Epithelial cell of prostate (primary cell): ENCODE measurements around the gene ILDR1.

Experiments used
- DNase-seq: peaks from one replicate; pipeline ENCODE4 v3.0.0-alpha.2; 2011; ENCODE audit warnings: low read depth, low spot score
- H3K27ac ChIP-seq: fragments of 450-650 bp; 2 replicates; pipeline ENCODE4 v1.5.1; 2017; ENCODE audit warnings: mild to moderate bottlenecking

ILDR1 gene

GRCh38 chr3:122021037-122021436 is 1.0 kb downstream of the ILDR1 start:
- DNase-seq: no peak
- H3K27ac ChIP-seq: no peak overlapping the region

DNA sequence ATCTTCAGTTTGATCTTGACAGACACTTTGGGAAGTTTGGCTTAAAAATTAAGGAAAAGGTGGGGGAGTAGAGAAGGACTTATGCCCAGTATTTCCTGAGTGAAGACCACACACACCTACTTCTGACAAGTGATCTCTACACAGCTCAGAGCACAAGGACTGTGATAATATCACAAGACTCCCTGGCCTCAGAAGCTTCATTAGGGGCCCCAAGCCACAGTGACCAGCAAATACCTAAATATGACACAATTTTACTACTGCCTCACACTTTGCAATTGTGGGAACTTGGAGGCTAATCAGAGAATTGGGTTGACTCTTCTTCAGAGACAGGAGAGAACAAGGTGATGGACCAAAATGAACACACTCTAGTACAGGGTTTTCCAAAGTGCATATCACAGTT is 2.6 kb downstream of the ILDR1 start:
- no peak for DNase-seq
- no peak overlapping the region for H3K27ac ChIP-seq

DNA sequence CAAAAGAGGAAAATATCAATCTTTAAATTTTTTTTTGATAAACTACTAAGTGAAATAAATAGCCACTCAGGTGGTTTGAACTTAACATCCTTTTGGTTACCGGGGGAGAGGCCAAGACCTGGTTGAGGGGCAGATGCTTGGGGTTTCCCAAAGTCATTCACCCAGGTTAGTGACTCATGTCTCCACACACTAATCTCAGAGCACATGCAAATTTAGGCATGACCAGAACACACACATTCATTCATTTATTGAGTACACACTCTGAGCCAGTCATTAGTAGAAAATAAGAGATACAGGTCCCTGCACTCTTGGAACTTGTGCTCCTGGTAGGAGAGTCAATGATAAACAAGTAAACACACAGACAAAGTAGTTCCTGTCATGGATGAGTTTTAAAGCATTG is 7.3 kb downstream of the ILDR1 start:
- H3K27ac ChIP-seq: no peak overlapping the region
- no peak for DNase-seq

DNA sequence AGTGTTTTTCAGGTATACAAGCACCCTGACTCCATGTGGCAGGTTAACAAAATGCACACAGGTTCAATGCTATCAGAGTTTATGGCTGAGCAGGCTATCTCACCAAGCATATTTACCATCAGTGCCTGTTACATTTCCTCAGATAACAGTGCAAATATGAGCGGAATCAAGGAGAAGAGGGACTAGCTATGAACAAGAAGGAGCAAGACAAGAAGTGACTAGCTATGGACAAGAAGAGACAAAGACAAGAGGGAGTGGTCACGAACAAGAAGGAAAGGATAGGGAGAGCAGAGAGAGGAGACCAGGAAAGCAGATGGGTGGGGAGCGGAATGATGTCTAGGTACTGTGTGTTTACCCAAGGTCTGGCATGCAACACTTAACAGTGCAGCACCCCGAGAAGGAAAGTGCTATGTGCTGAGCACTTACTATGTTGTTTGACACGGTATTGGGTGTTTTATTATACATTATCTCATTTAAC is 8.6 kb downstream of the ILDR1 start:
- no peak for DNase-seq
- H3K27ac ChIP-seq: peak overlapping the region; percentile 15

DNA sequence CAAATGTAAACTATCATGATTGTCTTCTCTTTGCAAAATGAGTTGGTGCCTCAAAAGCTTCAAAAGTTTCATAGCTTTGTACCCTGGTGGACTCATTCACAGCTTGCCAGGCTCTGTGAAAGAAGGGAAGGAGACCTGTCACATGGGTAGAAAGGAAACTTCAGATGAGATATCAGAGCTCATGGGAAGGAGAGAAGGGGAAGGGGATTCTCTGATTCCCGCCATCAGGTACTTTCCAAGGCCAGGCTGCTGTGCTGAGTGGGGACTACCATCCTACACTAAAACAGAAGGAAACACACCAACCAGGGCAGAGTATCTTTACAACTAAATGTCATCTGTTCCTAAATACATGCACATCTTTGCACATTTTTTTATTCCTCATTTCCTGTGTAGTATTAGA is 9.2 kb downstream of the ILDR1 start:
- DNase-seq: no peak
- peak overlapping the region; percentile 15 for H3K27ac ChIP-seq

GRCh38 chr3:122011396-122011795 is 10.7 kb downstream of the ILDR1 start:
- H3K27ac ChIP-seq: no peak overlapping the region
- no peak for DNase-seq

- DNase-seq: no peak
- H3K27ac ChIP-seq: no peak overlapping the region
Measured at GRCh38 chr3:122010506-122010905, 11.5 kb downstream of the ILDR1 start.

DNA sequence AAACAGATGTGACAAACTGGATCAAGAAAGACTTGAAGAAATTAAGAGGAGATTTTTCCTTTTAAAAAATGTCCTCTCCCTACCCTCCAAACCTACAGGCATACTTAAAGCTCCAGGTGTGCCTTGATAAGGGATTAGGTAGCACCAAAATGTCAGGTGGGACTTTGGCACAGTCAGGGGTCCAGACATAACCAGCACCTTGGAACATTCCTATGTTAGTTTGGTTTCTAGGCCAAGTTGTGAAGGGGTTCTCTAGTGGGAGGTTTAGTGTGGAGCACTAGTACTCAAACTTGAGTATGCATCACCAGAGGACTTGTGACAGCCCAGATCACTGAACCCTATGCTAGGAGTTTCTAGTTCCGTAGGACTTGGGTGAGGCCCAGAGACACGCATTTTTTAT is 13.9 kb downstream of the ILDR1 start:
- no peak for DNase-seq
- H3K27ac ChIP-seq: no peak overlapping the region

- DNase-seq: no peak
- H3K27ac ChIP-seq: no peak overlapping the region
Measured at GRCh38 chr3:122006267-122006666, 15.8 kb downstream of the ILDR1 start.

- H3K27ac ChIP-seq: no peak overlapping the region
- DNase-seq: no peak
Measured at GRCh38 chr3:122004991-122005565, 17.0 kb downstream of the ILDR1 start.

DNA sequence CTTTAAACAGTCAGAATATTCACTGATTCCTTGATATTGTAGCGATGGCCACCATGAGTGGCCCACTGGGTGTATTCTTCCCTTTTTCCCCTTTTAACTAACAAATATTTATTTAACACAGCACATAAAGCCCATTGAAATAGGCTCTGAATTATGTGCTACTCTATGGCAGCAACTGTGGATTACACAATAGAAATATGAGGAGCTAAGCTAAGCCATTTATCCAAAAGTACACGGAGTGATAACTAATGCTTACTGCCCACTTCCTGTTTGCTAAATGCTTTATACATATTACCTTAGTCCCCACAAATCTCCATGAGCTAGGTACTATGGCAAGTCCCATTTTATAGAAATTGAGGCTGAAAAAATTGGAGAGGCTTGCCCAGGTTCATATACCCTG is 17.9 kb downstream of the ILDR1 start:
- H3K27ac ChIP-seq: no peak overlapping the region
- no peak for DNase-seq

DNA sequence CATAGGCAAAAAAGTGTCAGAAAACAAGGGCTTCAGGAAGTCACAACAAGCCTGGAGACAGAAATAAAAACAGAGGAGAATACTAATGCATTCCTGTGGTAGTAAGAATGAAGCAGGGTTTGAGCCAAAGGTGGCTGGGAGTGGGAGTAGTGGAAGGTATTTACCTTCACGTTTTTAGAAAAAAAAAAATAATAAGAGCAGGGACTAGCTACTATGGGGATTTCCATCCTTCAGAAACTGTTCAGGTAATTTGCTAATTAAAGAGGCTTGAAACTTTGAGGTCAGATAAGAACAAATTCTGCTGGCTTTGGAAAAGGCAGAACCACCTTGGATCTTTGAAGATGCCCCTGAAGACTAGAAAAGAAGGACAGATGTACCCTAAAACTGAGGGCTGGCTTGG is 18.4 kb downstream of the ILDR1 start:
- no peak overlapping the region for H3K27ac ChIP-seq
- DNase-seq: no peak

DNA sequence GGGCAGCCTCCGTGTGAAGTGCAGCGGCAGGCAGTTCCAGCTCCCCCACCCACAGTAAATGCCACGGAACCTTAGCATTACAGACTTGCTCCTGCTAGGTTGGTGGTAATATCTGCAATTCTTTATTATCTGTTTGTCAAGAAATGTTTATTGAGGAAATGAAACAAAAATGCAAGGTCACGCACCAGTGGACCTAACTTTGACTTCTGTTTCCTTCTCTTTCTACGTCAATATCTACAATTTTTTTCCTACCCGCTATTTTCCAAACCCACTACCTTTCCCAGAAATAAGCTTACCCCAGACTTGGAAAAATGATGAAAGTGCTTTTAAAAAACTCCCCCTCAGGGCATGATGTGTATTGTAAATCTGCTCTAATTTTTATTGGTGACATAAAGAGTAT is 18.9 kb downstream of the ILDR1 start:
- no peak for DNase-seq
- no peak overlapping the region for H3K27ac ChIP-seq

DNA sequence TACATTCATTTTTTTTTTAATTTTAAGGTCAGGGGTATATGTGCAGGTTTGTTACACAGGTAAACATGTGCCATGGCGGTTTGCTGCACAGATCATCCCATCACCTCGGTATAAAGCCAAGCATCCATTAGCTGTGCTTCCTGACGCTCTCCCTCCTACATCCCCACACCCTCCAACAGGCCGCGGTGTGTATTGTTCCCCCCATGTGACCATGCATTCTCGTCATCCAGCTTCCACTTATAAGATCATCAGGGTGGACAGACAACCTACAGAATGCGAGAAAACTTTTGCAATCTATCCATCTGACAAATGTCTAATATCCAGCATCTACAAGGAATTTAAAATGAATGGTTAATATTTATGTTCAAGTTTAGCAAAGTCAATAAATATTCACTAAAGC is 19.4 kb downstream of the ILDR1 start:
- no peak for DNase-seq
- H3K27ac ChIP-seq: no peak overlapping the region

DNA sequence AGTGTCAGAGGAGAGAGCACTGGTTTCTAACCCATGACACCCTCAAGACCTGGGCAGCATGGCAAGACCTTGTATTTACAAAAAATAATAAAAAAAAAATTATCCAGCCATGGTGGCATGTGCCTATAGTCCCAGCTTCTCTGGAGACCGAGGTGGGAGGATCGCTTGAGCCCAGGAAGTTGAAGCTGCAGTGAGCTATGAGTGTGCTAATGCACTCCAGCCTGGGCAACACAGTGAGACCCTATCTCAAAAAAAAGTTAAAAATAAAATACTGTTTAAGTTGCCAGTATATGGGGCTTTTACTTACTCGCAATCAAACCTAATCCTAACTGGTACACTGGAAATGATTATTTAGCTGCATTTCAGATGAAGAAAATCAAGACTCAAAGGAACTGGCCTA is 20.2 kb downstream of the ILDR1 start:
- no peak for DNase-seq
- no peak overlapping the region for H3K27ac ChIP-seq

DNA sequence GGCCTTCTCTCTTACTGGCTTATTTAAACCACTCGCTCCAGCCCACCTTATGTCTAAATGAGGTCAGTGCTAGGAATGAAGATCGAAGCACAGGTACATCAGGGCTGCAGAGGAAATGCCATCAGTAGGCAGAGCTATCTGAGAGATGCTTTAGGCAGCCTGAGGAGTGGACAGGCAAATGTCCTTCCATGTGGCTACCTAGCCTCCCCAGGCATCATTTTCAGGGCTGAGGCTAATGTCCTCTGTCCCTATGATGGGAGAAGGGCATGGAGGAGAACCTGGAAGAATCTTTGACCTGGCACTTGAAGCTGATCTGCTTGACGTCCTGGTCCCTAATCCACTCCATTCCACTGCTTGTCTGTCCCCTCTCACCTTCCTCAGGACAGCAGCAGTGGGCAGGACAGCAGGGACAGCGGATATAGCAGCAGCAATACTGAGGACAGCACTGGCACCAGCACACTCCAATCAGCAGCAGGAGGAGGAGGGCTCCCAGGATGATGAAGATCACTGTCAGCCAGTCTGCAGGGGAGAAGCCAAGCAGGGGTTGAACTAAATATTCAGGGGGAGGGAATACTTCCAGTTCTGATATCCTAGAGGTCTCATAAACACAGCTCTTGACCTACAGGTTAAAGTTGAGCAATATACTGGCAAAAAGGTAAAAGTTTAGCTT is 21.0 kb downstream of the ILDR1 start:
- no peak for DNase-seq
- no peak overlapping the region for H3K27ac ChIP-seq

DNA sequence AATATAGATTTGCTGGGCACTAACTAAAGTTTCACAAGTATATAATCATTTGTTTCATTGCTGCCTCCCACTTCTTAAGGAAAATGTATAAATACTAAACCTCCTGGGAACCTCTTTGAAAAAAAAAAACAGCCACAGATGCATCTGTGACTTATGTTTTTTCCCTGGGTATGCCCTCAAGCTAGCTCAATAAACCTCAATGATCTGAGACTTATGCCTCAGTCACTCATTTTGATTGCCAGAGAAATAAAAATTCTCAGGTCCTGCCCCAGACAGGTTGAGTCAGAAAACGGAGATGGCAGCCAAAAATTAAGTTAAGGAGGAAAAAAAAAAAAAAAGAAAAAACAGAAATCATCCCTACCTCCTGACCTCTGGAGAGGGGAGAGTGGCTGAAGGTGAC is 22.1 kb downstream of the ILDR1 start:
- no peak for DNase-seq
- no peak overlapping the region for H3K27ac ChIP-seq

- DNase-seq: no peak
- peak overlapping the region; percentile 51 for H3K27ac ChIP-seq
Measured at GRCh38 chr3:121998611-121999473, 23.2 kb downstream of the ILDR1 start.

DNA sequence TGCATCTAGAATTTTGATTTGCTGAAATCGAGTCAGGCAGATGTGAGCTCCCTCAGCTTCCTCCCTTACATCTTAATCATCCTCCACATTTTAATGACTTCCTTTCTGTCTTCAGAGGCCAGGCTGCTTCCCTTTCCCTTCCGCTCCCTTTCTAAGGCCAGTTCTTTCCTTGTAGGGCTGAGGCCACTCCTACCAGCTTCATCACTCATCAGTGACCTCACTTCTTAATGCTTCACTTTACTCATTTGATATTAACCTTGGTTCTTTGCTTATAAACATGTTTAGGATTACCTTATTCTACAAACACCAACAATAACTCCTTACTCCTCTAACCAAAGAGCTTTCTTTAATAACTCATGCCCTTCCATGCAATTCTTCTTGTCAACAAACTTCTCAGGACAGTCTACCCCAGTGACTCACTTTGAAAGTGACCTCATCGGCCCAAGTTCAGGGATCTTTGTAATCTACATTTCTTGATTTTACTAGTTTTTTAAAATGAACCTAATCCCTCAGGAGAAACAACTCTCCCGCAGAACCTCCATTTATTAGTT is 23.9 kb downstream of the ILDR1 start:
- peak overlapping the region; percentile 51 for H3K27ac ChIP-seq
- no peak for DNase-seq

DNA sequence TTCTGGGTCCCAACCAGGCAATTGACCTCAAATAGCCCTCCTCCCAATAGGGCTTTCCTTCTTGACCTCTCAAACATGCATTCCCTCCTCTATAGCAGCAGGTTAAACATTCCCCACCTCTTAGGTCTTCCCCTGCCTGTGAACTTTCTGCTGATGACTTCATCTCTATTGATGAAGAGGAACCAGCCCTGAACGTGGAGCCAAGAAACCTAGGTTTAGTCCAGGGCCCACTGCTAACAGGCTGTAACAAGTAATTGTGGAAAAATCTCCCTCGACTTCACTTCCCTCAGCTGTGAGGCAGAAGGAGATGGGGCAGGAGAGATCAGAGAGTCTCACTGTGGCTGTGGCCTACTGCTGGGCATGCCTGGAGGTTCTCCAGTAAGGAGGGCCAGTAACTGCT is 24.7 kb downstream of the ILDR1 start:
- H3K27ac ChIP-seq: peak overlapping the region; percentile 51
- no peak for DNase-seq

GRCh38 chr3:121996441-121996840 is 25.6 kb downstream of the ILDR1 start:
- peak overlapping the region; percentile 73 for H3K27ac ChIP-seq
- DNase-seq: no peak
